Measurements from ENCODE around the gene SASH1. TPM values are rescaled to one million over a fixed set of nuclear protein-coding genes. Genes with fewer than 3 reads are reported as not detected.

The SASH1 gene
- total RNA-seq, 1 experiment from 2014 or later: 27.4 TPM

GRCh38 chr6:148317739-148318138 lies 24.9 kb upstream of the SASH1 start (continued):
- TF ChIP-seq AFF4 (CRISPR knock-in tag; IDR thresholded peaks at IDR 0.05; ENCODE audit: borderline replicate concordance) (no peak), ZNF396 (CRISPR knock-in tag; IDR thresholded peaks at IDR 0.05; ENCODE audit: borderline replicate concordance) (no peak), EMX1 (CRISPR knock-in tag; IDR thresholded peaks at IDR 0.05) (no peak), PRDM15 (CRISPR knock-in tag; IDR thresholded peaks at IDR 0.05) (no peak), ESRRA (CRISPR knock-in tag; IDR thresholded peaks at IDR 0.05; ENCODE audit: borderline replicate concordance) (no peak)

GRCh38 chr6:148322704-148323103 lies 19.9 kb upstream of the SASH1 start:
- H3K9me3 Mint-ChIP-seq: no peaks in the 10 kb centered on the region; the same call in 1 of the 2 replicates
- ChIA-PET CTCF (no interaction called here), POLR2A (interaction anchor here (0.6 kb wide), 1 partner anchor 9 kb away, joined by 3 read pairs; no protein-coding TSS in a partner anchor)
- TF ChIP-seq SP1 (CRISPR knock-in tag; conservative IDR thresholded peaks at IDR 0.05) (no peak), ATF3 (CRISPR knock-in tag; conservative IDR thresholded peaks at IDR 0.05) (no peak), KAT7 (CRISPR knock-in tag; IDR thresholded peaks at IDR 0.05; ENCODE audit: borderline replicate concordance) (no peak), ZNF671 (CRISPR knock-in tag; IDR thresholded peaks at IDR 0.05) (no peak), SOX15 (CRISPR knock-in tag; IDR thresholded peaks at IDR 0.05) (no peak), EMX1 (CRISPR knock-in tag; IDR thresholded peaks at IDR 0.05) (no peak), MXD4 (CRISPR knock-in tag; IDR thresholded peaks at IDR 0.05; ENCODE audit: borderline replicate concordance) (no peak), ZNF423 (CRISPR knock-in tag; IDR thresholded peaks at IDR 0.05) (no peak), NFE2L1 (CRISPR knock-in tag; IDR thresholded peaks at IDR 0.05) (no peak), CREB1 (CRISPR knock-in tag; IDR thresholded peaks at IDR 0.05) (no peak), ZNF512 (CRISPR knock-in tag; IDR thresholded peaks at IDR 0.05; ENCODE audit: borderline replicate concordance) (no peak), JAZF1 (CRISPR knock-in tag; IDR thresholded peaks at IDR 0.05) (no peak), E2F1 (CRISPR knock-in tag; IDR thresholded peaks at IDR 0.05) (no peak), ATF2 (CRISPR knock-in tag; IDR thresholded peaks at IDR 0.05; ENCODE audit: borderline replicate concordance, low read depth) (no peak), TP53 (CRISPR knock-in tag; IDR thresholded peaks at IDR 0.05) (no peak)
- H3K4me3 Mint-ChIP-seq: no peak overlapping the region
- H3K27ac Mint-ChIP-seq: no peak overlapping the region
- H3K4me1 Mint-ChIP-seq: no peaks in the 10 kb centered on the region
- no peaks in the 10 kb centered on the region for H3K27me3 Mint-ChIP-seq (ENCODE audit: low read depth)
- H3K36me3 Mint-ChIP-seq: no peaks in the 10 kb centered on the region
- ATAC-seq (no peak), DNase-seq (ENCODE audit: low spot score) (no peak)

Measured in WTC11 (cell line).